CD14-positive monocyte (primary cell): Measurements from ENCODE around the gene SMPDL3A. TPM values are rescaled to one million over a fixed set of nuclear protein-coding genes. Genes with fewer than 3 reads are reported as not detected.

Experiments used
- DNase-seq, 3 donors: peaks; one replicate each; pipeline ENCODE4 v3.0.0-alpha.2; 2011 to 2022
- H2AFZ ChIP-seq: 2 replicates; pipeline ENCODE4 v1.6.0; 2012; ENCODE audit warnings: mild to moderate bottlenecking, low read depth, low read length, inconsistent platforms; ENCODE audit not compliant: insufficient read depth, poor library complexity, severe bottlenecking
- H3K27ac ChIP-seq, 2 donors: 1 replicate in 1 of 2; 2 replicates in 1 of 2; pipeline ENCODE4 v1.5.1; 2012 to 2013; ENCODE audit warnings: low read length in 2 of 2, control low read depth in 1 of 2, inconsistent platforms in 1 of 2, low read depth in 1 of 2, mild to moderate bottlenecking in 1 of 2
- H3K27me3 ChIP-seq, 2 donors: one replicate each; pipeline versions ENCODE4 v1.6.0 to v1.6.1; 2011 to 2013; ENCODE audit warnings: low read length in 2 of 2; ENCODE audit not compliant: control insufficient read depth in 2 of 2, insufficient read depth in 2 of 2
- H3K36me3 ChIP-seq, 2 donors: replicated peaks in 1 of 2; 1 replicate in 1 of 2; 2 replicates in 1 of 2; pipeline versions ENCODE4 v1.5.1 to v1.6.1; 2012 to 2013; ENCODE audit warnings: low read length in 2 of 2, control low read depth in 1 of 2, inconsistent platforms in 1 of 2, mild to moderate bottlenecking in 1 of 2; ENCODE audit not compliant: insufficient read depth in 2 of 2, control insufficient read depth in 1 of 2
- H3K4me1 ChIP-seq, 2 donors: 1 replicate in 1 of 2; 2 replicates in 1 of 2; pipeline versions ENCODE4 v1.5.1 to v1.6.1; 2012 to 2013; ENCODE audit warnings: low read length in 2 of 2, control low read depth in 1 of 2, inconsistent platforms in 1 of 2, mild to moderate bottlenecking in 1 of 2, moderate library complexity in 1 of 2; ENCODE audit not compliant: insufficient read depth in 2 of 2, control insufficient read depth in 1 of 2
- H3K4me2 ChIP-seq: replicated peaks from 2 replicates; pipeline ENCODE3; 2012; ENCODE audit warnings: low read length, moderate library complexity, mild to moderate bottlenecking; ENCODE audit not compliant: poor library complexity, severe bottlenecking; ENCODE audit errors: extremely low read depth
- H3K4me3 ChIP-seq, 3 experiments: fragments of 200-600 bp in 1 of 3; sonication (generic) in 1 of 3; replicated peaks in 1 of 3; 1 replicate in 2 of 3; 2 replicates in 1 of 3; pipeline ENCODE4 v1.5.1; 2011 to 2013; ENCODE audit warnings: low read length in 3 of 3, mild to moderate bottlenecking in 3 of 3, control low read depth in 2 of 3, low read depth in 2 of 3, inconsistent platforms in 1 of 3, moderate library complexity in 1 of 3
- H3K79me2 ChIP-seq: 2 replicates; pipeline ENCODE4 v1.6.0; 2012; ENCODE audit warnings: mild to moderate bottlenecking, control low read depth, inconsistent platforms, low read length, moderate library complexity; ENCODE audit not compliant: insufficient read depth
- H3K9ac ChIP-seq: 2 replicates; pipeline ENCODE4 v1.6.0; 2017; ENCODE audit warnings: low read length, mild to moderate bottlenecking; ENCODE audit not compliant: insufficient read depth, poor library complexity, severe bottlenecking
- H3K9me3 ChIP-seq, 2 donors: replicated peaks in 1 of 2; 1 replicate in 1 of 2; 2 replicates in 1 of 2; pipeline versions ENCODE4 v1.5.1 to v1.6.1; 2012 to 2013; ENCODE audit warnings: low read length in 2 of 2, control low read depth in 1 of 2; ENCODE audit not compliant: control insufficient read depth in 1 of 2, insufficient read depth in 1 of 2
- H4K20me1 ChIP-seq: 2 replicates; pipeline ENCODE4 v1.6.0; 2012; ENCODE audit warnings: mild to moderate bottlenecking, low read length, control low read depth, moderate library complexity; ENCODE audit not compliant: insufficient read depth
- H3K27ac Mint-ChIP-seq, 7 donors: one replicate each; pipeline ENCODE4 v1.8.0; 2020; ENCODE audit warnings: mild to moderate bottlenecking in 7 of 7, mixed read lengths in 7 of 7, moderate library complexity in 6 of 7, inconsistent platforms in 2 of 7
- H3K27me3 Mint-ChIP-seq, 3 donors: one replicate each; pipeline ENCODE4 v1.8.0; 2021 to 2022; ENCODE audit warnings: low read depth in 3 of 3, mild to moderate bottlenecking in 3 of 3, mixed read lengths in 3 of 3, moderate library complexity in 3 of 3, inconsistent platforms in 1 of 3
- H3K36me3 Mint-ChIP-seq, 2 donors: one replicate each; pipeline ENCODE4 v1.8.0; 2020; ENCODE audit warnings: mixed read lengths in 2 of 2, inconsistent platforms in 1 of 2, mild to moderate bottlenecking in 1 of 2
- H3K4me1 Mint-ChIP-seq: one replicate; pipeline ENCODE4 v1.8.0; 2020; ENCODE audit warnings: mild to moderate bottlenecking, mixed read lengths
- H3K4me3 Mint-ChIP-seq, 2 donors: one replicate each; pipeline ENCODE4 v1.8.0; 2020; ENCODE audit warnings: mild to moderate bottlenecking in 2 of 2, mixed read lengths in 2 of 2, moderate library complexity in 1 of 2
- H3K9me3 Mint-ChIP-seq, 7 donors: one replicate each; pipeline ENCODE4 v1.8.0; 2020 to 2022; ENCODE audit warnings: mixed read lengths in 7 of 7, mild to moderate bottlenecking in 6 of 7, moderate library complexity in 6 of 7, inconsistent platforms in 2 of 7
- WGBS: methylation state at CpG from one replicate; pipeline ENCODE4 v1.1.5; 2013; ENCODE audit warnings: missing lambda C conversion rate; ENCODE audit not compliant: insufficient coverage; 5-methylcytosine and 5-hydroxymethylcytosine counted together
- intact Hi-C, 2 donors: fragments of 100-400 bp; cut with micrococcal nuclease; formaldehyde crosslinking; loops; one replicate each; pipeline versions ENCODE4 v1.15.0 to v1.15.1; 2023
- polyA plus RNA-seq, 3 donors: library from polyadenylated mRNA; depleted of rRNA in 1 of 3; unstranded in 2 of 3; stranded (reverse) in 1 of 3; fragments of 300-500 nt in 2 of 3; fragments of >200 nt in 1 of 3; fragmentation: Illumina TruSeq in 2 of 3; gene quantifications; 1 replicate in 2 of 3; 2 replicates in 1 of 3; pipeline ENCODE4 v1.2.3, GENCODE V29; 2012 to 2021
- TF ChIP-seq, protein P1 (sequence below): fragments of 200-600 bp; IDR thresholded peaks from one replicate; pipeline ENCODE4 v1.8.0; 2022; ENCODE audit warnings: antibody characterized with exemption, mild to moderate bottlenecking

SMPDL3A gene
- polyA plus RNA-seq, 3 donors, result 21.3 to 30.1 (median 21.7) TPM

DNA sequence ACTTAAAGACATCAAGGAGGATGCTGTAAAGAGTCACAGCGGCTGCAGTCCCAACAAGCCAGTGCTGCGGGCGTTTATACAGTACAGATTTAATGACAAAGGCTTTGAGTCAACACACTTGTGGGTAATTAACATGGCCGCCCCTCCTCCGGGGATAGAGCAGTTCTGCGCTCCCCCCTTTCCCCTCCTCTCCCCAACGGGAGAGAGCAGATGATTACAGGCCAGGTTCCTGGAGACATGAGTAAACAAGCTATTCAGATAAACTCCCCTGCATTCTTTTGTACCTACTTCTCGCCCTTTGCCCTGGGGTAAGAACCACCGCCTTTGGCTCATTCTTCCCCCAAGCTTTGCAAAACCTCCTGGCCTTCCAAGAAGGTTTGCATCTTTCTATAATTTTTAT, 33.2 kb upstream of the SMPDL3A start:
- Histone ChIP-seq H3K9me3 (no peaks in the 10 kb centered on the region), H3K4me3 (no peak overlapping the region), H3K4me2 (no peak overlapping the region), H4K20me1 (no peaks in the 10 kb centered on the region), H3K9ac (no peak overlapping the region), H3K27me3 (no peaks in the 10 kb centered on the region), H3K79me2 (no peaks in the 10 kb centered on the region), H3K27ac (no peak overlapping the region), H3K36me3 (no peaks in the 10 kb centered on the region), H3K4me1 (peaks cover 54 to 60% of the 10 kb centered on the region in 2 donors), H2AFZ (no peak overlapping the region)
- Mint-ChIP-seq H3K27ac (no peak overlapping the region), H3K4me3 (no peak overlapping the region), H3K36me3 (no peaks in the 10 kb centered on the region), H3K4me1 (peaks cover 49% of the 10 kb centered on the region), H3K9me3 (peaks cover 0 to 8% (median 0%) of the 10 kb centered on the region in 7 donors), H3K27me3 (peaks cover 0 to 2% (median 0%) of the 10 kb centered on the region in 3 donors)
- intact Hi-C loops, result no loop called here
- no peak for DNase-seq
- TF ChIP-seq, protein P1, sequence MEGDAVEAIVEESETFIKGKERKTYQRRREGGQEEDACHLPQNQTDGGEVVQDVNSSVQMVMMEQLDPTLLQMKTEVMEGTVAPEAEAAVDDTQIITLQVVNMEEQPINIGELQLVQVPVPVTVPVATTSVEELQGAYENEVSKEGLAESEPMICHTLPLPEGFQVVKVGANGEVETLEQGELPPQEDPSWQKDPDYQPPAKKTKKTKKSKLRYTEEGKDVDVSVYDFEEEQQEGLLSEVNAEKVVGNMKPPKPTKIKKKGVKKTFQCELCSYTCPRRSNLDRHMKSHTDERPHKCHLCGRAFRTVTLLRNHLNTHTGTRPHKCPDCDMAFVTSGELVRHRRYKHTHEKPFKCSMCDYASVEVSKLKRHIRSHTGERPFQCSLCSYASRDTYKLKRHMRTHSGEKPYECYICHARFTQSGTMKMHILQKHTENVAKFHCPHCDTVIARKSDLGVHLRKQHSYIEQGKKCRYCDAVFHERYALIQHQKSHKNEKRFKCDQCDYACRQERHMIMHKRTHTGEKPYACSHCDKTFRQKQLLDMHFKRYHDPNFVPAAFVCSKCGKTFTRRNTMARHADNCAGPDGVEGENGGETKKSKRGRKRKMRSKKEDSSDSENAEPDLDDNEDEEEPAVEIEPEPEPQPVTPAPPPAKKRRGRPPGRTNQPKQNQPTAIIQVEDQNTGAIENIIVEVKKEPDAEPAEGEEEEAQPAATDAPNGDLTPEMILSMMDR, result no peak
- WGBS, result 92% methylated on average over 7 of the region's 9 CpGs

DNA sequence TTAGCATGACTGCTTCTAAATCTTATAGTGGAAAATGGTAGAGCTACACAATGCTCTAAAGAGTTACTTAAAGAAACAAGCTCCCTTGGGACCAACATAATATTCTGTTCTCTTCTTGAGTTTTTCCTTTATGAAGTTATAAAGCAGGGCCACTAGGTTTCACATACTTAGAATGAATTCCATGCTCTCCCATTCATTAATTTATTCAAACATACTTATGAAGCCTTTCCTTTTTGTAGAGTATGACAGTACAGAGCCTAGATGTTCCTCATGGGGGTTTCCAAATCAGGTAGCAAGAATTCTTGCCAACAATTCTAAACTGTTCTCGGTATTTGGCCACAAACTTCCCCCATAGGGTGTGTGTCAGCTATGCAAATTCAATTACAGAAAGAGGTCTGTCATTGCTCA, 30.1 kb upstream of the SMPDL3A start:
- TF ChIP-seq, protein P1, result no peak
- DNase-seq, result peak; percentile 72 to 91 (median 76)
- no peaks in the 10 kb centered on the region for H3K27me3 ChIP-seq

More for the DNA sequence above, 30.1 kb upstream of the SMPDL3A start:
- H3K9ac ChIP-seq, result no peak overlapping the region
- intact Hi-C loops, result no loop called here
- Mint-ChIP-seq H3K27me3 (peaks cover 0 to 2% (median 0%) of the 10 kb centered on the region in 3 donors), H3K36me3 (no peaks in the 10 kb centered on the region), H3K4me3 (no peak overlapping the region), H3K4me1 (peaks cover 28% of the 10 kb centered on the region), H3K27ac (peak overlapping the region; percentile 58 to 91 (median 85)), H3K9me3 (peaks cover 0 to 8% (median 0%) of the 10 kb centered on the region in 7 donors)
- H4K20me1 ChIP-seq, result no peaks in the 10 kb centered on the region
- peak overlapping the region in 1 of 2 donors; percentile 79 for H3K27ac ChIP-seq
- no peaks in the 10 kb centered on the region for H3K9me3 ChIP-seq
- peaks cover 25 to 30% of the 10 kb centered on the region in 2 donors for H3K4me1 ChIP-seq
- no peaks in the 10 kb centered on the region for H3K36me3 ChIP-seq
- no peaks in the 10 kb centered on the region for H3K79me2 ChIP-seq
- H3K4me3 ChIP-seq, result no peak overlapping the region
- H3K4me2 ChIP-seq, result peak overlapping the region; percentile 14
- WGBS, result no CpG with 5 or more reads among the region's 1 CpG
- H2AFZ ChIP-seq, result no peak overlapping the region
